Stimulated activated CD8-positive, alpha-beta memory T cell treated with anti-CD3 and anti-CD28 coated beads, Interleukin-4, amount 100 ng/mL, for 48 hours (primary cell): ENCODE measurements around the gene TEX26.
"Not testable (repeated sequence)": the region's sequence is repeated elsewhere in the genome, so short reads cannot be mapped to it uniquely, and the experiment has no call there.

Experiments used
- DNase-seq: peaks from one replicate; pipeline ENCODE4 v3.0.0-alpha.2; 2020

The TEX26 gene

GRCh38 chr13:30920162-30920909 lies 12.1 kb upstream of the TEX26 start:
- no peak for DNase-seq

- no peak for DNase-seq
These were observed 9.0 kb upstream of the TEX26 start for GRCh38 chr13:30923418-30923817.

GRCh38 chr13:30924721-30925120 lies 7.7 kb upstream of the TEX26 start:
- DNase-seq = no peak

DNA sequence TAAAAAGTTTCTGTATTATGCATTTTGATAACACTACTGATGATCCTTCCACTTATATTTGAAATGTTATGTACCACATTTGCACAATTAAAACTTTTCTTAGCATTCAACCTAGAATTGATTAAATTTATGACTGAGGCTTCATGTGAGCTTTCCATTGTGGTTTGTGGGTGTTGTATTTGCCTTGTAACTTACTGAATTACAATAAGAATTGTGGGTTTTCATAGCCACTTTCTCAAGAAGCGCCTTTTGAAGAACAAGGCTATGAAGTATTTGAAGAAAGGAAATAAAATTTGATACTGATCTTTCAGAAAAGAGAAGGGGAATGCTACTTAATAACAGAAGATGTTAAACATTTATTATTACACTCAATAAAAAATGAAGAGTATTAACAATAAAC lies 7.0 kb upstream of the TEX26 start:
- DNase-seq = no peak

DNA sequence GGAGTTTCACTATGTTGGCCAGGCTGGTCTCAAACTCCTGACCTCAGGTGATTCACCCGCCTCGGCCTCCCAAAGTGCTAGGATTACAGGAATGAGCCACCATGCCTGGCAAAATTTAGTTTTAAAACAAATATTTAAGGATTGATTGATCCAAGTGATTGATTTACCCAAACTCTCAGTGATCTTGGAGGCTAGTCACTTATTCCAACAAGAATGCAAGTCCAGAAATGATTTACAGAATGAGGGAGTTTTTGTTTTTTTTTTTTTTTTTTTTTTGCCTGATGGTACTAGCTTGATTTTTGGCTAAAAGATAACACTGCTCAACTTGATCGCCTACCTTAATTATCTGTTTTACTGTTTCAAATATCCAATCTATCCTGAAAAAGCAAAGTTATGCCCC lies 5.7 kb upstream of the TEX26 start:
- DNase-seq = no peak

GRCh38 chr13:30927188-30927587 lies 5.3 kb upstream of the TEX26 start:
- not testable (repeated sequence) for DNase-seq

GRCh38 chr13:30927595-30927994 lies 4.9 kb upstream of the TEX26 start:
- peak; percentile 32 for DNase-seq

GRCh38 chr13:30928978-30929377 lies 3.5 kb upstream of the TEX26 start:
- DNase-seq = no peak

- DNase-seq = no peak
These were observed 856 bp downstream of the TEX26 start for GRCh38 chr13:30933354-30933670.

GRCh38 chr13:30934381-30934780 lies 1.9 kb downstream of the TEX26 start:
- no peak for DNase-seq

GRCh38 chr13:30934803-30935202 lies 2.3 kb downstream of the TEX26 start:
- DNase-seq = no peak

GRCh38 chr13:30936971-30937370 lies 4.5 kb downstream of the TEX26 start:
- DNase-seq = no peak

GRCh38 chr13:30943881-30944280 lies 11.4 kb downstream of the TEX26 start:
- no peak for DNase-seq

- DNase-seq = no peak
These were observed 24.9 kb downstream of the TEX26 start for GRCh38 chr13:30957258-30957943.

- no peak for DNase-seq
These were observed 27.2 kb downstream of the TEX26 start for GRCh38 chr13:30959678-30960077.

GRCh38 chr13:30963791-30964190 lies 31.3 kb downstream of the TEX26 start:
- DNase-seq = no peak

GRCh38 chr13:30965380-30965779 lies 32.9 kb downstream of the TEX26 start:
- no peak for DNase-seq

DNA sequence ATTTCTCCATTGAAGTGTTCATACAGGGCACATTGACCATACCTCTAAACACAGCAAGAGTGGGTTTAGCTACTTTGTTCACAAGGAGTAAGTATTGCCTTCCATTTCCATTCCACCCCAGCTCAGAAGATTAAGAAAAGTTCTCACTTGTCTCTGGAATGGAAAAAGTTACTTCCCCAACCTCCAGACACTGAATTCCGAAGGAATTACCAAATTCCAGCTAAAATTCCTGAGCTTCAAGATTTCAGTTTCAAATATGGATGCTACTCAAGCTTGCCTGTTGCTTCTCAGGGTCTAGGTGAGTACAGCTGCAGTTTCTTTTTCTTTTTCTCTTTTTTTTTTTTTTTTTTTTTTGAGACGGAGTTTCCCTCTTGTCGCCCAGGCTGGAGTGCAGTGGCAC lies 33.6 kb downstream of the TEX26 start:
- DNase-seq = no peak

DNA sequence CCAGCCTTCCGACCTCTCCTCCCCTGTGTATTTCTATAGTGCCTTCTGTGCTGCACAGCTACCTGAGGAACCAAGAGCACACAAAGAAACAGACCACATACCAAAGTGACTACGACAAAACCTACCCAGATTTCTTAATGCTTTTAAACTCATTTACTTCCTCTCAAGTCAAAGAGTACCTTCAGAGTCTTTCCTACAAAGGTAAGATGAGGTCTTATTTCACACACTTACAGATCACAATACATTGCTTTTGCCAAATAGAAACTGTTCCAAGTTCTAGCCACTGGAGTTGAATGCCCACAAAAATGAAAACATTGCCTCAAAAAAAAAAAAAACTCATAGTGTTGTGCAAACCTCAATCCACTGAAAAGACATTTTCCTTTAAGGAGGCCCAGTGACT lies 36.4 kb downstream of the TEX26 start:
- no peak for DNase-seq

- no peak for DNase-seq
These were observed 39.1 kb downstream of the TEX26 start for GRCh38 chr13:30971575-30971974.

DNA sequence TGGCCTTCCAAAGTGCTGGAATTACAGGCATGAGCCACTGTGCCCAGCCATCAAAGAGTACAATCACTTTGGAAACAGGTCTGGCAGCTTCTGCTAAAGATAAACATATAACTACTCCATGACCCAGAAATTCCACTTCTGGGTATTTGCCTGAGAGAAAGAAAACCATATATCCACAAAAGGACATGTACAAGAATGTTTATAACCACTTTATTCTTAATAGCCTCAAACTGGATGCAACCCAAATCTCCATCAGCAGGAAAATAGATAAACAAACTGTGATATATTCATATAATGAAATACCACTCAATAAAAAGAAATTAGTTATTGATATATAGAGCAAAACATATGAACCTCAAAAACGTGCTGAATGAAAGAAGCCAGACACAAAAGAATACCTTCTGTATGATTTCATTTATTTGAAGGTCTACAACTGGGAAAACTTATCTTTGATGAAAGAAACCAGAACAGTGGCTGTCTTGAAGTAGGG lies 40.5 kb downstream of the TEX26 start:
- DNase-seq = no peak

DNA sequence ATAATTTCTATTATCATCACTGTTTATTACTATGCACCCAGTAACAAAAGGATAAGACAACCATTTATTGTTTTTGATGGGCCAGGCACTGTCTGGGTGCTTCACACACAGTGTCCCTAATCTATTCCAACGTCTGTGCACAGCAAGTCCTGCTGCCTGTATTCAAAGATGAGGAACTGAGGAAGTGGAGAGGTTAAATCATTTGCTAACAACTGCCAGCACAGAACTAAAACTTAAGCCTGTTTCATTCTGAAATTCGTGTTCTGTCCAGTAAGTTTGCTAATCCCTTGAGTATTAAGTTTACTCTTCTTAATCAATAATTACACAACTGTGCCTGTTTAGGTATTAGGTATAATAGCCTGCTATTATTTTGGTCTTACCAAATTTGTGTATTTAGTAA lies 41.9 kb downstream of the TEX26 start:
- DNase-seq = no peak

- DNase-seq = no peak
These were observed 43.6 kb downstream of the TEX26 start for GRCh38 chr13:30976025-30976424.
